Measurements from ENCODE around the gene NCAM1. TPM values are rescaled to one million over a fixed set of nuclear protein-coding genes. Genes with fewer than 3 reads are reported as not detected.

NCAM1 gene
- total RNA-seq, 1 donor from 2014 or later, result 332 TPM

DNA sequence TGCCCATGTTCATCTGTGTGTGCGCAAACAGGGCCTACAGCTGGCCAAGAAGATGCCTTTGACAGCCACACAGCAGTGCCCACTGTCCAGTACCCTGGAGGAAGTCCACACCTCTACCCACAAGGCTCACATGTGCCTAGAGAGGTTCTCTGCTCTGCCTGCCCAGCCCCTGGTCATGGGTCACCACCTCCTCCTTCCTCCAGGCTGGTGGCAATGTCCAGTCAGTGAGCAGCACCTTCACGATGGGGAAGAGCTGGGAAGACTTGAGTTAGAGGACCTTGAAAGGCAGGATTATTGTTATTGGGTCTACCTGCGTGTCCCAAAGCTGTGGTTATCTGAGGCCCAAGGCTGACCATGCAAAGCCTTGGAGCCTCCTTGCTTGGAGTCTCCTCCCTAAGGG, 324.8 kb downstream of the NCAM1 start:
- no peaks in the 10 kb centered on the region for H3K36me3 ChIP-seq
- H3K4me1 ChIP-seq, result peaks cover 16% of the 10 kb centered on the region
- intact Hi-C loops (cut with micrococcal nuclease), result loop anchor here (5.0 kb wide), 1 partner anchor 699 kb away; no protein-coding TSS in a partner anchor

DNA sequence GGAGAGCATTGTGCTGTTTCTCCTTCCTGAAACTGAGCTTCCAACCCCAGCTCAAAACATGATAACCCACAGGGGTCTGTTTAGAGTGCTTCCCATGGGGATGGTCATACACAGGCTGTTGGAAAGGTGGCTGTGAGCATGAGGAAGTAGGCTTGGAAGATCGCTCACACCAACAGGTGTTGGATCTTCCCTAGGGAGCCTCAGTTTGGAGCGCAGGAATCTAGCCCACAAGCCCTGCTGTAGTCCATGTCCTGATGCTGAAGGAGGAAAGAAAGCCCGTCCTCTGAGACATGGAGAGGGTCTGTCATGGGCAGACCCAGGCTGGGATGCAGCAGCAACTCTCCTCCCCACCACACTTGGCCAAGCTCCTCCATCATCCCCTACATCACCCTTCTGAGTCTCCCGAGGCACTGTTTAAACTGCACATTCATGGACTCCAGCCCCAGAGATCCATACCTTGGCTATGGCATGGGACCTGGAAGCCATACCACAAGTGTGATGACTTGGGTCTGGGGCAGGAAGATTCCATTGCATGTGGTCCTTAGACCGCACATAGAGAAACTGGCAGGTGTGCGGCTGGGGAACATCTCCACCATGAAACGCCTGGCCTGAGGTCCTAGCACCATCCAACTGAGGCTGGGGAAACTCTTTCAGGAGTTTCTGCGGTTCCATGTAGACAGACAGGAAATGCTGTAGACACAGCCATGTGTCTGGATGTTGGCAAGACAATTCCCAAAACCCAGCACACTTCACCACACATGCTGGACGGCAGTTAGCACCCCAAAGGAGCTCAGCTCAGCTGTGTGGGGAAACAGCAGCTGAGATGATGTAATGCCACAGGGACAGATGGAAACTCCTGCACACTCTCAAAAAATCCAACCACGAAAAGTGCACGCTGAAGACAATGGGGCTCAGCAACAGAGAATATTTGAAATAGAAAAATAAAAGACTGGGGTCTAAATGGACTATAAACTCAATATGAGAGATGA, 325.6 kb downstream of the NCAM1 start:
- Histone ChIP-seq H3K27ac (replicated peaks) (no peak overlapping the region), H3K27me3 (ENCODE audit: low read depth) (no peaks in the 10 kb centered on the region)
- DNase-seq, result no peak

More for the DNA sequence above, 324.8 kb downstream of the NCAM1 start:
- TF ChIP-seq, protein P1, sequence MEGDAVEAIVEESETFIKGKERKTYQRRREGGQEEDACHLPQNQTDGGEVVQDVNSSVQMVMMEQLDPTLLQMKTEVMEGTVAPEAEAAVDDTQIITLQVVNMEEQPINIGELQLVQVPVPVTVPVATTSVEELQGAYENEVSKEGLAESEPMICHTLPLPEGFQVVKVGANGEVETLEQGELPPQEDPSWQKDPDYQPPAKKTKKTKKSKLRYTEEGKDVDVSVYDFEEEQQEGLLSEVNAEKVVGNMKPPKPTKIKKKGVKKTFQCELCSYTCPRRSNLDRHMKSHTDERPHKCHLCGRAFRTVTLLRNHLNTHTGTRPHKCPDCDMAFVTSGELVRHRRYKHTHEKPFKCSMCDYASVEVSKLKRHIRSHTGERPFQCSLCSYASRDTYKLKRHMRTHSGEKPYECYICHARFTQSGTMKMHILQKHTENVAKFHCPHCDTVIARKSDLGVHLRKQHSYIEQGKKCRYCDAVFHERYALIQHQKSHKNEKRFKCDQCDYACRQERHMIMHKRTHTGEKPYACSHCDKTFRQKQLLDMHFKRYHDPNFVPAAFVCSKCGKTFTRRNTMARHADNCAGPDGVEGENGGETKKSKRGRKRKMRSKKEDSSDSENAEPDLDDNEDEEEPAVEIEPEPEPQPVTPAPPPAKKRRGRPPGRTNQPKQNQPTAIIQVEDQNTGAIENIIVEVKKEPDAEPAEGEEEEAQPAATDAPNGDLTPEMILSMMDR (IDR thresholded peaks at IDR 0.05; ENCODE audit: borderline replicate concordance), result no peak
- Histone ChIP-seq H3K27ac (replicated peaks) (no peak overlapping the region), H3K27me3 (ENCODE audit: low read depth) (no peaks in the 10 kb centered on the region), H3K9me3 (replicated peaks) (no peaks in the 10 kb centered on the region), H3K4me3 (no peak overlapping the region)
- no peak for DNase-seq

DNA sequence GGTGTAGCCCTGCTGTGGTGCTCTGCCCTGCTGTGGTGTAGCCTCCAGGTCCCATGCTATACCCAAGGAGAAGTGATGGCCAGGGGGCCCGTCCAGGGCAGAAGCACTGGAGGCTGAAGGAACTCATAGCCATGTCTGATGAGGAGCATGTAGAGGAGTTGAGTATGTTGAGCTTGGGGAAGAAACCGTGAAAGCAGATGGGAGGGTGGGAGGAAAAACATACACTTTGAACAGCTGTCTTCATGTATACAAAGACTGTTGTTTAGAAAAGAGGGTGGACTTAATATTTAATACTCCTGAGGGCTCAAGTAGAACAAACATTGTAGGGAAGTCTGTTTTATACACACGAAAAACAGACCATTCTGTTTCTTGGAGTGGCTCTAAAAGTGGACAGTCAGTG, 326.6 kb downstream of the NCAM1 start:
- Histone ChIP-seq H3K9me3 (replicated peaks) (no peaks in the 10 kb centered on the region), H3K27ac (replicated peaks) (no peak overlapping the region), H3K4me1 (peaks cover 16% of the 10 kb centered on the region), H3K36me3 (no peaks in the 10 kb centered on the region), H3K27me3 (ENCODE audit: low read depth) (no peaks in the 10 kb centered on the region), H3K4me3 (no peak overlapping the region)
- no peak for DNase-seq
- TF ChIP-seq, protein P1 (IDR thresholded peaks at IDR 0.05; ENCODE audit: borderline replicate concordance), result no peak
- intact Hi-C loops (cut with micrococcal nuclease), result loop anchor here (5.0 kb wide), 1 partner anchor 700 kb away; no protein-coding TSS in a partner anchor

More for the DNA sequence above, 325.6 kb downstream of the NCAM1 start:
- H3K9me3 ChIP-seq (replicated peaks), result no peaks in the 10 kb centered on the region
- intact Hi-C loops (cut with micrococcal nuclease), result loop anchor here (5.0 kb wide), 1 partner anchor 700 kb away; no protein-coding TSS in a partner anchor
- no peaks in the 10 kb centered on the region for H3K36me3 ChIP-seq
- TF ChIP-seq, protein P1 (IDR thresholded peaks at IDR 0.05; ENCODE audit: borderline replicate concordance), result no peak
- peaks cover 16% of the 10 kb centered on the region for H3K4me1 ChIP-seq
- H3K4me3 ChIP-seq, result no peak overlapping the region

DNA sequence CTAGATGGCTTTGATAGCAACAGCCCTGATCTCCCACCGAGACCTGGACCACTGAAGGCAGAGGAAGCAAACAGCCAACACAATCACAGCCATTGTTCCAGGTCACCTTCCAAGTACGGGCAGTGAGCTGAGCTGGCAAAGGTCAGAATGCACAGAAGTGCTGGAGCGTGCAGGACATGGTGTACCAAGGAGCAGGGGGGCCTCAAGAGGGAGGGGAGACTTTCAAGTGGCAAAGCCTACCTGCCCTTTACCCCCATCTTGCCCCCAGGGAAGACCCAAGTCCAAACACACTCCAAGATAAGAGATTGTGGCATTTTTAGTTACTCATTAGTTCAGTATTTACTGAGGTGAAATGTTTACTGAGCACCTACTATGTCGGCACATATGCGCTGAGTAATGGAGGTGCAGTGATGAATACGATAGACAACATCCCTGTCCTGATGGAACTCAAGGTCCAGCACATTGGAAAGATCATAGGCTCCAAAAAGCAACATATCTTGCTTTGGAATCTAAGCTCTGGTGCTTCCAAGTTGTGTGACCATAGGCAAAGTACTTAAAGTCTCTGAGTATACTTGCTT, 327.2 kb downstream of the NCAM1 start:
- no peak overlapping the region for H3K27ac ChIP-seq (replicated peaks)
- H3K27me3 ChIP-seq (ENCODE audit: low read depth), result no peaks in the 10 kb centered on the region
- no peaks in the 10 kb centered on the region for H3K36me3 ChIP-seq
- no peak for DNase-seq
- TF ChIP-seq, protein P1 (IDR thresholded peaks at IDR 0.05; ENCODE audit: borderline replicate concordance), result no peak
- H3K4me1 ChIP-seq, result peaks cover 16% of the 10 kb centered on the region
- H3K4me3 ChIP-seq, result no peak overlapping the region
- intact Hi-C loops (cut with micrococcal nuclease), result loop anchor here (5.0 kb wide), 1 partner anchor 701 kb away; no protein-coding TSS in a partner anchor
- no peaks in the 10 kb centered on the region for H3K9me3 ChIP-seq (replicated peaks)

DNA sequence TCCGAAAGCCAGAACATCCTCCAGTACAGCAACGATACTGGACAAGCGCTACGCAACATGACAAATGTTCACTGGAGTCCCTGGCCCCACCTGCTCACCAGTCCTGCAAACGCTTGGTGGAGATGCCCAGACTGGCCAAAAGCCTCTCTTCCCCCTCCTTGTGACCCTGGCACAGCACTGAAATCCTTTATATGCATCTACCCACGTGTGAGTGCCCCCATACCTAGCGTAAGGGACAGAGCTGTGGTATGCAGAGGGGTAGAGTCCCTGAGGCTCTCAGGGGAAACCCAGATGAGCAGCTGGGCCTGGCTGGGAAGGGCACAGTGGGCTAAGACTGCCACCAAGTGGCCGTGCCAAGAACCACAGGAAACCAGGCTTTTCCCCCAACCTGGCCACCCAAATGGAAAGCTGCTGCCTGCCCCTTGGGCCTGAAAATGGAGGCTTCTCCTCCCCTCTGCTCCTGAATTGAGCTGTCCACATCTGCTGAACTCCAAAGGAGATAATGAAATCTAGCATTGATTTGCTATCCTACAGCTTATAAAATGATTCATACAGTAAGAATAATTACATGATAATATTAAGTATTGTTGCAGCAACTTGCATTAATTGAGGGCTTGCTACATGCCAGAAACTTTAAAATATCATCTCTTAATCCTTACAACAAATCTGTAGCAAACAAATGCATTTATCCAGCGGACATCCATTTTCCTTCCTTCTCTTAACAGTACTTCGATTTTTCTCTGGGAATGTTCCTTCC, 328.4 kb downstream of the NCAM1 start:
- H3K36me3 ChIP-seq, result no peaks in the 10 kb centered on the region
- peaks cover 16% of the 10 kb centered on the region for H3K4me1 ChIP-seq
- no peak overlapping the region for H3K27ac ChIP-seq (replicated peaks)
- no peaks in the 10 kb centered on the region for H3K9me3 ChIP-seq (replicated peaks)
- intact Hi-C loops (cut with micrococcal nuclease), result loop anchor here (5.0 kb wide), 1 partner anchor 702 kb away; no protein-coding TSS in a partner anchor
- H3K27me3 ChIP-seq (ENCODE audit: low read depth), result peaks cover 9% of the 10 kb centered on the region
- H3K4me3 ChIP-seq, result no peak overlapping the region
- TF ChIP-seq, protein P1 (IDR thresholded peaks at IDR 0.05; ENCODE audit: borderline replicate concordance), result peak; percentile 96
- peak; percentile 46 for DNase-seq

Measured in left ventricle myocardium inferior (tissue), 1 donor.